Neural cell (in vitro differentiated cells): ENCODE measurements around the gene FBXL5. TPM values are rescaled to one million over a fixed set of nuclear protein-coding genes. Genes with fewer than 3 reads are reported as not detected.

Experiments
- H2AFZ ChIP-seq: fragments of 200-600, 300-800 bp; sonication (generic), shearing (Covaris generic); 2 replicates; pipeline ENCODE4 v1.6.0; 2014; ENCODE audit warnings: low read depth, mild to moderate bottlenecking, antibody characterized with exemption, low read length, moderate library complexity
- H3F3A ChIP-seq: fragments of 200-600 bp; shearing (Covaris generic); 2 replicates; pipeline ENCODE4 v1.6.1; 2016; ENCODE audit warnings: mild to moderate bottlenecking, moderate library complexity, mixed read lengths, antibody characterized with exemption, low read length; ENCODE audit not compliant: insufficient read depth, poor library complexity, severe bottlenecking
- H3K27ac ChIP-seq: fragments of 200-600, 300-800 bp; sonication (generic), shearing (Covaris generic); 2 replicates; pipeline ENCODE4 v1.5.1; 2014; ENCODE audit warnings: mild to moderate bottlenecking, low read length, moderate library complexity
- H3K27me3 ChIP-seq: fragments of 300-800, 200-600 bp; sonication (generic), shearing (Covaris generic); 2 replicates; pipeline ENCODE4 v1.6.0; 2014; ENCODE audit warnings: mild to moderate bottlenecking, low read depth, low read length, moderate library complexity; ENCODE audit not compliant: insufficient read depth
- H3K36me3 ChIP-seq: fragments of 300-800, 200-600 bp; sonication (generic), shearing (Covaris generic); 2 replicates; pipeline ENCODE4 v1.5.1; 2014; ENCODE audit warnings: mild to moderate bottlenecking, antibody characterized with exemption, low read length, moderate library complexity; ENCODE audit not compliant: insufficient read depth
- H3K4me2 ChIP-seq: fragments of 300-800, 200-600 bp; sonication (generic), shearing (Covaris generic); 2 replicates; pipeline ENCODE4 v1.6.0; 2014; ENCODE audit warnings: mild to moderate bottlenecking, low read length
- H3K4me3 ChIP-seq: fragments of 300-800, 200-600 bp; sonication (generic), shearing (Covaris generic); 2 replicates; pipeline ENCODE4 v1.5.1; 2014; ENCODE audit warnings: mild to moderate bottlenecking, low read length, moderate library complexity
- H3K79me2 ChIP-seq: fragments of 200-600 bp; shearing (Covaris generic); replicated peaks from 2 replicates; pipeline ENCODE4 v1.6.0; 2014; ENCODE audit warnings: mild to moderate bottlenecking, low read length, moderate library complexity; ENCODE audit not compliant: insufficient read depth
- H3K9ac ChIP-seq: fragments of 300-800, 200-600 bp; sonication (generic), shearing (Covaris generic); 2 replicates; pipeline ENCODE4 v1.6.1; 2016; ENCODE audit warnings: mild to moderate bottlenecking, low read length, mixed read lengths
- H3K9me2 ChIP-seq: fragments of 200-600 bp; shearing (Covaris generic); 2 replicates; pipeline ENCODE4 v1.6.1; 2016; ENCODE audit warnings: mild to moderate bottlenecking, low read length, mixed read lengths; ENCODE audit not compliant: insufficient read depth
- H3K9me3 ChIP-seq: fragments of 200-600, 300-800 bp; sonication (generic), shearing (Covaris generic); 2 replicates; pipeline ENCODE4 v1.6.1; 2016; ENCODE audit warnings: mild to moderate bottlenecking, mixed run types, low read length, moderate library complexity, mixed read lengths
- H4K20me1 ChIP-seq: fragments of 200-600 bp; shearing (Covaris generic); 2 replicates; pipeline ENCODE4 v1.6.1; 2016; ENCODE audit warnings: mild to moderate bottlenecking, mixed run types; ENCODE audit not compliant: insufficient read depth
- EP300 ChIP-seq: fragments of 450-650 bp; conservative IDR thresholded peaks from 2 replicates; pipeline ENCODE4 v1.6.1; 2014; ENCODE audit warnings: antibody characterized with exemption, mild to moderate bottlenecking, moderate library complexity; ENCODE audit not compliant: poor library complexity, severe bottlenecking
- EZH2 ChIP-seq: fragments of 200-600, 300-800 bp; shearing (Covaris generic), sonication (generic); IDR thresholded peaks from 2 replicates; pipeline ENCODE4 v1.6.1; 2014; ENCODE audit warnings: antibody characterized with exemption, low read length, borderline replicate concordance, mild to moderate bottlenecking; ENCODE audit not compliant: insufficient read depth, poor library complexity, severe bottlenecking
- MXI1 ChIP-seq: fragments of 450-650 bp; conservative IDR thresholded peaks from 2 replicates; pipeline ENCODE4 v1.6.1; 2014; ENCODE audit warnings: antibody characterized with exemption, mild to moderate bottlenecking; ENCODE audit not compliant: poor library complexity, severe bottlenecking
- POLR2AphosphoS5 ChIP-seq: IDR thresholded peaks from 2 replicates; pipeline ENCODE4 v1.6.1; 2012
- RAD21 ChIP-seq: fragments of 450-650 bp; conservative IDR thresholded peaks from 2 replicates; pipeline ENCODE4 v1.6.1; 2014; ENCODE audit warnings: antibody characterized with exemption, mild to moderate bottlenecking, moderate library complexity
- SMC3 ChIP-seq: fragments of 450-650 bp; conservative IDR thresholded peaks from 2 replicates; pipeline ENCODE4 v1.6.1; 2014; ENCODE audit warnings: antibody characterized with exemption, mild to moderate bottlenecking, moderate library complexity; ENCODE audit not compliant: poor library complexity
- TAF1 ChIP-seq: IDR thresholded peaks from 2 replicates; pipeline ENCODE4 v1.6.1; 2012; ENCODE audit warnings: low read depth
- polyA plus RNA-seq: library from polyadenylated mRNA; depleted of rRNA; stranded (reverse); fragments of >200 nt; gene quantifications from 2 replicates; pipeline ENCODE4 v1.2.3, GENCODE V29; 2014
- TF ChIP-seq, protein P1 (sequence below): IDR thresholded peaks from 2 replicates; pipeline ENCODE4 v1.6.1; 2012; ENCODE audit warnings: borderline replicate concordance
- TF ChIP-seq, protein P2 (sequence below): fragments of 450-650 bp; IDR thresholded peaks from 2 replicates; pipeline ENCODE4 v1.5.1; 2014; ENCODE audit warnings: antibody characterized with exemption, mild to moderate bottlenecking, moderate library complexity; ENCODE audit not compliant: poor library complexity, severe bottlenecking

The FBXL5 gene
- polyA plus RNA-seq, 1 donor from 2014 or later: 70.6 TPM

GRCh38 chr4:15703439-15703838 lies 48.3 kb upstream of the FBXL5 start:
- Histone ChIP-seq H3K9me3 (no peaks in the 10 kb centered on the region), H3K36me3 (no peaks in the 10 kb centered on the region), H3K9ac (no peak overlapping the region), H3K4me3 (no peak overlapping the region), H3K79me2 (no peaks in the 10 kb centered on the region), H3K9me2 (no peaks in the 10 kb centered on the region), H3K27me3 (no peaks in the 10 kb centered on the region), H3F3A (no peaks in the 10 kb centered on the region), H2AFZ (no peak overlapping the region), H4K20me1 (no peaks in the 10 kb centered on the region), H3K4me2 (no peak overlapping the region), H3K27ac (no peak overlapping the region)
- TF ChIP-seq EZH2: no peak
- TF ChIP-seq TAF1: no peak
- no peak for TF ChIP-seq MXI1
- TF ChIP-seq, protein P1, sequence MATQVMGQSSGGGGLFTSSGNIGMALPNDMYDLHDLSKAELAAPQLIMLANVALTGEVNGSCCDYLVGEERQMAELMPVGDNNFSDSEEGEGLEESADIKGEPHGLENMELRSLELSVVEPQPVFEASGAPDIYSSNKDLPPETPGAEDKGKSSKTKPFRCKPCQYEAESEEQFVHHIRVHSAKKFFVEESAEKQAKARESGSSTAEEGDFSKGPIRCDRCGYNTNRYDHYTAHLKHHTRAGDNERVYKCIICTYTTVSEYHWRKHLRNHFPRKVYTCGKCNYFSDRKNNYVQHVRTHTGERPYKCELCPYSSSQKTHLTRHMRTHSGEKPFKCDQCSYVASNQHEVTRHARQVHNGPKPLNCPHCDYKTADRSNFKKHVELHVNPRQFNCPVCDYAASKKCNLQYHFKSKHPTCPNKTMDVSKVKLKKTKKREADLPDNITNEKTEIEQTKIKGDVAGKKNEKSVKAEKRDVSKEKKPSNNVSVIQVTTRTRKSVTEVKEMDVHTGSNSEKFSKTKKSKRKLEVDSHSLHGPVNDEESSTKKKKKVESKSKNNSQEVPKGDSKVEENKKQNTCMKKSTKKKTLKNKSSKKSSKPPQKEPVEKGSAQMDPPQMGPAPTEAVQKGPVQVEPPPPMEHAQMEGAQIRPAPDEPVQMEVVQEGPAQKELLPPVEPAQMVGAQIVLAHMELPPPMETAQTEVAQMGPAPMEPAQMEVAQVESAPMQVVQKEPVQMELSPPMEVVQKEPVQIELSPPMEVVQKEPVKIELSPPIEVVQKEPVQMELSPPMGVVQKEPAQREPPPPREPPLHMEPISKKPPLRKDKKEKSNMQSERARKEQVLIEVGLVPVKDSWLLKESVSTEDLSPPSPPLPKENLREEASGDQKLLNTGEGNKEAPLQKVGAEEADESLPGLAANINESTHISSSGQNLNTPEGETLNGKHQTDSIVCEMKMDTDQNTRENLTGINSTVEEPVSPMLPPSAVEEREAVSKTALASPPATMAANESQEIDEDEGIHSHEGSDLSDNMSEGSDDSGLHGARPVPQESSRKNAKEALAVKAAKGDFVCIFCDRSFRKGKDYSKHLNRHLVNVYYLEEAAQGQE: no peak

DNA sequence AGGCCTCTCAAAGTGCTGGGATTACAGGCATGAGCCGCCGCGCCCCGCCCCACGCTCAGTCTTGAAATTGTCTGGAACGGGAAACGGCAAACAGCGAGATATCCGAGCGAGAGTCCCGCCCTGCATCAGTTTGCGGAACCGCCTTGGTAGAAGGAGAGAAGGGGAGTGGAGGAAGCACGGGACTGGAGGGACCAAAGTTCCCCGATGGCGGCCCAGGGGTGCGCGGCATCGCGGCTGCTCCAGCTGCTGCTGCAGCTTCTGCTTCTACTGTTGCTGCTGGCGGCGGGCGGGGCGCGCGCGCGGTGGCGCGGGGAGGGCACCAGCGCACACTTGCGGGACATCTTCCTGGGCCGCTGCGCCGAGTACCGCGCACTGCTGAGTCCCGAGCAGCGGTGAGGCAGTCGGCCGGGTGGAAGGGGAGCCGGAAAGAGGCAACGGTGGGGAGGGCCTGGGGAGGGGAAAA lies 47.8 kb upstream of the FBXL5 start, which contains the start of gene BST1:
TSS of gene BST1 (plus strand) at position 125 of the 463 bp plus-strand sequence. CDS start at position 205, 80 bp downstream.
- no peaks in the 10 kb centered on the region for H3K9me2 ChIP-seq
- H3K36me3 ChIP-seq: no peaks in the 10 kb centered on the region
- no peak within 1 kb of the TSS for H2AFZ ChIP-seq
- no peak within 1 kb of the TSS for H3K4me2 ChIP-seq
- H4K20me1 ChIP-seq: no peaks in the 10 kb centered on the region
- H3K27me3 ChIP-seq: no peaks in the 10 kb centered on the region
- no peaks in the 10 kb centered on the region for H3K9me3 ChIP-seq
- H3K9ac ChIP-seq: no peak within 1 kb of the TSS
- no peak within 1 kb of the TSS for H3K4me3 ChIP-seq
- H3K27ac ChIP-seq: no peak within 1 kb of the TSS
- no peaks in the 10 kb centered on the region for H3K79me2 ChIP-seq
- H3F3A ChIP-seq: no peaks in the 10 kb centered on the region
- TF ChIP-seq TAF1: no peak
- no peak for TF ChIP-seq SMC3
- no peak for TF ChIP-seq MXI1
- TF ChIP-seq RAD21: no peak
- TF ChIP-seq EZH2: no peak
- TF ChIP-seq POLR2AphosphoS5: no peak
- TF ChIP-seq, protein P2, sequence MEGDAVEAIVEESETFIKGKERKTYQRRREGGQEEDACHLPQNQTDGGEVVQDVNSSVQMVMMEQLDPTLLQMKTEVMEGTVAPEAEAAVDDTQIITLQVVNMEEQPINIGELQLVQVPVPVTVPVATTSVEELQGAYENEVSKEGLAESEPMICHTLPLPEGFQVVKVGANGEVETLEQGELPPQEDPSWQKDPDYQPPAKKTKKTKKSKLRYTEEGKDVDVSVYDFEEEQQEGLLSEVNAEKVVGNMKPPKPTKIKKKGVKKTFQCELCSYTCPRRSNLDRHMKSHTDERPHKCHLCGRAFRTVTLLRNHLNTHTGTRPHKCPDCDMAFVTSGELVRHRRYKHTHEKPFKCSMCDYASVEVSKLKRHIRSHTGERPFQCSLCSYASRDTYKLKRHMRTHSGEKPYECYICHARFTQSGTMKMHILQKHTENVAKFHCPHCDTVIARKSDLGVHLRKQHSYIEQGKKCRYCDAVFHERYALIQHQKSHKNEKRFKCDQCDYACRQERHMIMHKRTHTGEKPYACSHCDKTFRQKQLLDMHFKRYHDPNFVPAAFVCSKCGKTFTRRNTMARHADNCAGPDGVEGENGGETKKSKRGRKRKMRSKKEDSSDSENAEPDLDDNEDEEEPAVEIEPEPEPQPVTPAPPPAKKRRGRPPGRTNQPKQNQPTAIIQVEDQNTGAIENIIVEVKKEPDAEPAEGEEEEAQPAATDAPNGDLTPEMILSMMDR: no peak
- TF ChIP-seq EP300: no peak
- TF ChIP-seq, protein P1: no peak
